RKO (cell line): Measurements from ENCODE around the gene ZNF579.
"Not testable (repeated sequence)": the region's sequence is repeated elsewhere in the genome, so short reads cannot be mapped to it uniquely, and the experiment has no call there.

Experiments used
- DNase-seq: peaks from one replicate; pipeline ENCODE4 v3.0.0-alpha.2; 2016; ENCODE audit warnings: low spot score

Gene ZNF579

GRCh38 chr19:55593096-55593772, 12.6 kb upstream of the ZNF579 start:
- DNase-seq = no peak

- DNase-seq = no peak
These were observed 11.9 kb upstream of the ZNF579 start for GRCh38 chr19:55592391-55593090.

DNA sequence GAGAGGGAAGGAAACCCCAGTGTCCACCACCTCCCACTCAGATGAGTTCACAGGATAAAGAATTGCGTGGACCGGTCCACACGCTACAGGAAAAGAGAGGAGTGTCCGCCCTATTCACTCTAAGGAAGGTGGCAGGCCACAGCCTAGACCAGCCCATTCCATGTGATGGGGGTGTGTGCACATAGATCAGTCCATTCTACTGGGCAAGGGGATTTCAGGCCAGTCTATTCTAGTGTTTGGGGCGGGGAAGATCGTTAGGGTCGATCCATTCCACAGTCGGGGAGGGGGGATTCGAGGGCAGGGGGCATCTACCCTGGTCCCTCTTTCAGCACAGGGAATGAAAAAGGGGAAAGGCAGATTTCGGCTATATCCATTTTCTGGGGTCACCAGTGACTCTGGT, 10.9 kb upstream of the ZNF579 start:
- DNase-seq = no peak

DNA sequence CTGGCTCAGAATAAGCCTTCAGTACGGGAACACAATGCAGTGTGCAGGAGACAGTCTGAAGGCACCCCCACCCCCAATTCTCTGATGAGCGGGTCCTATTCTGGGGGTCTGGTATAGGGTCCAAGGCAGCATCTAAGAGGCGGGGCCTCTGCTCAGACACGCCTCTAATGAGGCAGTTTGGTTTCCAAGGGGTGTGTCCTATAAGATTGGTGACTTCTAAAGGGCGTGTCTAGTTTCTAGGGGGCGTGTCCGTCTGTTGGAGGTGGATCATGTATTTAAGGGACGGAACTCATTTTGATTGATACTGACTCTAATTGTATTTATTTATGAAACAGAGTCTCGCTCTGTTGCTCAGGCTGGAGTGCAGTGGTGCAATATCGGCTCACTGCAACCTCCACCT, 10.0 kb upstream of the ZNF579 start:
- no peak for DNase-seq

DNA sequence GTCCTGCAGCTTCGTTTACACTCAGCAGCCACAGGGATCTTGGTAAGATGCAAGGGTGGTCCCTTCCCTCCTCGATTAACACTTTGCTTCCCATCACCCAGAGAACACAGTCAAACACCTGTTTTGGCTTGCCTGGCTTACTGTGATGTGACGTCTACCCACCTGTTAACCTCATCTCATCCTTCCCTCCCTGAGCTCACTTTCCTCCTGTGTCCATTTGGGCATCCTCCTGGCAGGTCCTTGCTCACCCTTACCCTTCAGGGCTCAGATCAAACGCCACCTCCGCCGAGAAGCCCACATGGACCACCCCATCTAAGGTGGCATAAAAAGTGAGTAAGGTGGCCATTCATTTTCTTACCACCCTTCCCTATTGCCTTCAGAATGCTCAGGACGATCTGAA, 9.5 kb upstream of the ZNF579 start:
- DNase-seq = no peak

GRCh38 chr19:55588738-55589137, 8.1 kb upstream of the ZNF579 start:
- no peak for DNase-seq

DNA sequence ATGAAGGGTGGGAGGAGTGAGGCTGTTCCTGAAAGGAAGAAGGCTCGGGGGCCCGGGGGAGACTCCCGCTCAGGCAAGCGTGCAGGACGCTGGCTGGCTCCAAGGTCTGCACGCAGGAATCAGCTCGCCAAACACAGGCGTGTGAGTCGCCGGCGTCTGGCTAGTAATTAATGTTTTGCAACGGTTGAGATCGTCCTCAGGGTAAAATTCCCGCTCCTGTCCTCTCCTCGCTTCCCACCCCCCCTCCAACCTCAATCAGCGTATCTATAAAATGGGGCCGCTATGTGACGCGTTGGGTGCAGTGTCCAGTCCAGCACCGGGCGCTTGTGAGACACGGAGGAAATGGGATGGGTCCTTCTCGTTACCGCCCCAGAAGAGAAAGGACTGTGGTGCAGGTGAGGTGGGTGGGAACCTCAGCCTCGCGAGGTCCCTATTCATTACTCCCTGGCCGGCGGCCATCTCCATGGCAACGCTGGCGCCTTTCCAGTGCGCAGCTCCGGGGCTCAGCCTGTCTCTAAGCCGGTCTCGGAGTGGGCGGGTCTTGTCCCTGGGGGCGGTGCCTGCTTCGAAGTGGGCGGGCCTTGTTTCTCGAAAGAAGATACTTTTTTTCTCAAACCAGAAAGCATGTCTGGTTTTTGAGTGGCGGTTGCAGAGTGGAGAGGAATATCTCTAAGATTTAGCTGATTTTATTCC, 6.5 kb upstream of the ZNF579 start:
- DNase-seq = peak; percentile 77

GRCh38 chr19:55585658-55586339, 5.2 kb upstream of the ZNF579 start:
- DNase-seq = no peak

DNA sequence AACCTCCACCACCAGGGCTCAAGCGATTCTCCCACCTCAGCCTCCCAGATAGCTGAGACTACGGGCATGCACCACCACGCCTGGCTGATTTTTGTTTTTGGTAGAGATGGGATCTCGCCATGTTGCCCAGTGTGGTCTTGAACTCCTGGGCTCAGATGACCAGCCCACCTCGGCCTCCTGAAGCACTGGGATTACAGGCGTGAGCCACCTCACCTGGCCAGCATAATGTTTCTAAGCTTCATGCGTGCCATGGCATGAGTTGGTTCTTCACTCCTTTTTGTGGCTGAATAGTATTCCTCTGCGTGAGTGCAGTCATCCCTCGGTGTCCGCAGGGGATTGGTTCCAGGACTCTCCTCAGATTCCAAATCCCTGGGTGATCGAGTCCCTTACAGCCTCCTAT, 4.2 kb upstream of the ZNF579 start:
- DNase-seq = no peak

DNA sequence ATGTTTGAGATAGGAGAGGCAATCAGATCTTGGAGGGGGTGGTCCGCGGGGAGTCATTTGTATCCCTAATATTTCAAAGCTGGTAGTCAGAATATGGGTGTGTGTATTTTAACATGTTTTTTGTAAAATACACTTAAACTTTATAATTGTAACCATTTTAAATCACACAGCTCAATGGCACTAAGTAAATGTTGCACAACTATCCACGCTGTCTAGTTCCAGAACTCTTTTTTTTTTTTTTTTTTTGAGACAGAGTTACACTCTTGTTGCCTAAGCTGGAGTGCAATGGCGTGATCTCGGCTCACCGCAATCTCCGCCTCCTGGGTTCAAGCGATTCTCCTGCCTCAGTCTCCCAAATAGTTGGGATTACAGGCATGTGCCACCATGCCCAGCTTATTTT, 3.2 kb upstream of the ZNF579 start:
- not testable (repeated sequence) for DNase-seq

DNA sequence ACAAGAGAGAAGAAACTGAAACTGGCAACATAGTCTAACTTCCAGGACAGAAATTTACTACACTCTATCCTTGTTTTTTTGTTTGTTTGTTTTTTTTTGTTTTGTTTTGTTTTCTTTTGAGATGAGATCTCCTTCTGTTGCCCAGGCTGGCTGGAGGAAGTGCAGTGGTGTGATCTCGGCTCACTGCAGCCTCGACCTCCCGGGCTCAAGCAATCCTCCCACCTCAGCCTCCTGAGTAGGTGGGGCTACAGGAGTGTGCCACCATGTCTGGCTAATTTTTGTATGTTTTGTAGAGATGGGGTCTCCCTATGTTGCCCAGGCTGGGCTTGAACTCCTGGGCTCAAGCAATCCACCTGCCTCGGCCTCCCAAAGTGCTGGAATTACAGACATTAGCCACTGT, 1.6 kb upstream of the ZNF579 start:
- not testable (repeated sequence) for DNase-seq

DNA sequence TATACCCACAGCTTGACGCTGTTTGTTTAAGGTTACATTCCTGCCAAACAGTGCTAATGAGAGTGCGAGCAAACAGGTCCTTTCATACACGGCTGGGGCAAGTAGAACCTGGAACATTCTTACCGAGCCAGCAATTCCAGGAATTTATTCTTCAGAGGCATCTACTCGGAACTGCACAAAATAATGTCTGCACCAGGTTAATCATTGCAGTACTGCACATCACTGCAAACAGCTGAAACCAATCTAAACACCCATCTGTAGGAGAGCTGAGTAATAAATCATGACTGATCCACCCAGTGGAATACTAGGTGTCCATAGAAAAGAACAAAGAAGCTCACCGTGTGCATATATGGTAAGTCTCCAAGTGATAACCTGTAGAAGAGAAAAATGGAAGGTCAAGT, 1.2 kb upstream of the ZNF579 start:
- no peak for DNase-seq

GRCh38 chr19:55581145-55581822, 636 bp upstream of the ZNF579 start:
- DNase-seq = peak; percentile 42

DNA sequence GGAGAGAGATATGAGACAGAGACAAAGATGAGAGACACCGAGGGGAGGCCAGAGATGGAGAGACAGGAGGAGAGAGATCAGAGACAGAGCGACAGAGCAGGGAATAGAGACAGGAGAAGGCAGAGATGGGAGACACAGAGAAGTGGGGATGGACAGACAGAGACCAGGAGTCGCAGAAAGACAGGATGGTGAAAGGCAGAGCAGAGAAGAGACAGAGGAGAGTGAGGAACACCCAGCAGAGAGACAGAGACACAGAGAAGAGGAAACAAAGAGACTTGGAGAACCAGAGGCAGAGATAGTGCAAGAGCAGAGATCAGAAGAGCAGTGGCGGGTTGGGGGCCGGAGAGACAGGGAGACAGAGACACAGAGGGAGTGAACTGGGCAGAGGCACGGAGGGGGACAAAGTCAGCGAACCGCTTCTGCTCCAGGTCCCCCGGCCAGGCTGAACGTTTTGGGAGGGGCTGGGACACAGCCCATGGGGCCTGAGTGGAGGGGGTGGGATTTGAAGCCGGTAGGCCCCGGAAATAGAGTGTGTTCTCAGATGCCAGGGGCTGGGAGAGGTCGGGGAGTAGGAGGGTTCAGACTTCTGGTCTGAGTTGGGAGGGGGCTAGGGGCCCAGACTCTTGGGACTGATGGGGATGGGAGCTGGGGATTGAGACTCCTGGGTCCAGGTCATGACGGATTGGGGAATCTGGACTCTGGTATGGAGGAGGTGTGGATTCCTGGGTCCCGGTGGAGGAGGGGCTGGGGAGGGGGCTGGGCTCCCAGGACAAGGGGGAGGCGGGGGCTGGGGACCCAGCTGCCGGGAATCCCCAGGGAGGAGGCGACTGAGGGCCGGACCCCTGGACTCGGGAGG, 654 bp downstream of the ZNF579 start:
- DNase-seq = no peak

DNA sequence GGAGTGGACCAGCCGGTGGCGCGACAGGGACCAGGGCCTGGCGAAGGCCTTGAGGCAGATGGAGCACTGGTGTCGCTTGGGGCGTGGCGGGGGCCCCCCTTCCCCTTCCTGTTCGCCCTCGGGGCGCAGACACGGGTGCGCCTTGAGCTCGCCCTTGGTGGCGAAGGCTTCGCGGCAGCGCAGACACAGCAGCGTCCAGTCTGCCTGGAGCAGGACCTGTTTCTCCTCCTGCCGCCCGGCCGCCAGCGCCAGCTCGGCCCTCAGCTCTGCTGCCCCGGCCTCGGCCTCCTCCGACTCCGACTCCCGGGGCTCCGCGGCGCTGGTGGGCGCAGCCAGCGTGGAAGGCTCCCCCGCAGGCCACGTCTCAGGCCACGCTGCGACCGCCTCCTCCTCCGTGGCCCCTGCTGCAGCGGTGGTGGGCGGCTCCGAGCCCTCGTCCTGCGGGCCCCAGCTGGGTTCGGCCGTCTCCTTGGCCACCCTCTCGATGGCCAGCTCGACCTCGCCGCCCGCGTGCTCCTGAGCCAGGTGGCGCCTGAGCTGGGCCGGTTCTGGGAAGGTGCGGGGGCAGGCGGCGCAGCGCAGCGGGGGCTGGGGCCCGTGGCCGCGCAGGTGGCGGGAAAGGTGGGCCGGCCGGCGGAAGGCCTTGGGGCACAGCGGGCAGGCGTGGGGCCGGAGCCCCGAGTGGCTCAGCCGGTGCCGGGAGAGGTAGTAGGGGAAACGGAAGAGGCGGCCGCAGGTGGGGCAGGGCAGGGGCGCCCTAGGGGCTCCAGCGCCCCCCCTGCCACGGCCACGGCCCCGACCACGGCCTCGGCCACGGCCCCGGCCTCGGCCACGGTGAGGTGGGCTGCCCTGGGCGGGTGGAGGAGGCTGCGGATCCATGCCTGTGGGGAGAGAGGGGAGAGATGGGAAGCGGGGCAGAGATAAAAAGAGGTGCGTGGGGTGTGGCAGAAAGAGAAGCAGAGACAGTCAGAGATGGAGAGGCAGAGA, 1.6 kb downstream of the ZNF579 start:
- DNase-seq = no peak

- no peak for DNase-seq
These were observed 2.5 kb downstream of the ZNF579 start for GRCh38 chr19:55578031-55578760.

- no peak for DNase-seq
These were observed 3.9 kb downstream of the ZNF579 start for GRCh38 chr19:55576746-55577145.

DNA sequence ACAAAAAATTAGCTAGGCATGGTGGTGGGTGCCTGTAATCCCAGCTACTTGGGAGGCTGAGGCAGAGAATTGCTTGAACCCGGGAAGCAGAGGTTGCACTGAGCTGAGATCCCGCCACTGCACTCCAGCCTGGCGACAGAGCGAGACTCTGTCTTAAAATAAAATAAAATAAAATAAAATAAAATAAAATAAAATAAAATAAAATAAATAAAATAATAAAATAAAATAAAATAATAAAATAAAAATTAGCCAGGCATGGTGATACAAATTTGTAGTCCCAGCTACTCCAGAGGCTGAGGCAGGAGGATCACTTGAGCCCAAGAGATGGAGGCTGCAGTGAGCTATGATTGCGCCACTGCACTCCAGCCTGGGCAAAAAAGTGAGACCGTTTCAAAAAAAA, 6.7 kb downstream of the ZNF579 start:
- not testable (repeated sequence) for DNase-seq

- not testable (repeated sequence) for DNase-seq
These were observed 11.2 kb downstream of the ZNF579 start for GRCh38 chr19:55569477-55569876.
